Suprapubic skin (tissue), 4 donors: ENCODE results near the gene TTC27. TPM values are rescaled to one million over a fixed set of nuclear protein-coding genes. Genes with fewer than 3 reads are reported as not detected.
"Not testable (repeated sequence)": the region's sequence is repeated elsewhere in the genome, so short reads cannot be mapped to it uniquely, and the experiment has no call there.

Experiments
- DNase-seq, 2 donors: peaks; one replicate each; pipeline ENCODE4 v3.0.0-alpha.2; 2019; ENCODE audit warnings: low spot score in 2 of 2
- H3K27ac ChIP-seq: fragments of 200-600 bp; sonication (generic); one replicate; pipeline ENCODE4 v1.5.1; 2019
- H3K27me3 ChIP-seq: fragments of 200-600 bp; sonication (generic); one replicate; pipeline ENCODE4 v1.5.1; 2019
- H3K36me3 ChIP-seq: fragments of 200-600 bp; sonication (generic); one replicate; pipeline ENCODE4 v1.5.1; 2019
- H3K4me1 ChIP-seq: fragments of 200-600 bp; sonication (generic); one replicate; pipeline ENCODE4 v1.5.1; 2019
- H3K4me3 ChIP-seq: fragments of 200-600 bp; sonication (generic); one replicate; pipeline ENCODE4 v1.5.1; 2019; ENCODE audit warnings: mild to moderate bottlenecking
- H3K9me3 ChIP-seq: fragments of 200-600 bp; sonication (generic); one replicate; pipeline ENCODE4 v1.5.1; 2019
- CTCF ChIP-seq, 2 donors: fragments of 200-600 bp in 1 of 2; fragments of 450-650 bp in 1 of 2; sonication (generic) in 1 of 2; IDR thresholded peaks; one replicate each; pipeline ENCODE4 v1.5.1; 2016 to 2019; ENCODE audit warnings: antibody characterized with exemption in 2 of 2, mild to moderate bottlenecking in 1 of 2, moderate library complexity in 1 of 2
- EP300 ChIP-seq: sonication (generic); formaldehyde crosslinking; IDR thresholded peaks from one replicate; pipeline ENCODE4 v1.6.1; 2017; ENCODE audit warnings: antibody characterized with exemption
- POLR2A ChIP-seq, 2 donors: fragments of 450-650 bp; IDR thresholded peaks; one replicate each; pipeline ENCODE4 v1.6.1; 2017; ENCODE audit warnings: antibody characterized with exemption in 2 of 2, mild to moderate bottlenecking in 2 of 2, moderate library complexity in 2 of 2
- POLR2AphosphoS5 ChIP-seq, 3 donors: sonication (generic); formaldehyde crosslinking; IDR thresholded peaks; one replicate each; pipeline ENCODE4 v1.6.1; 2017; ENCODE audit warnings: antibody characterized with exemption in 3 of 3
- WGBS: methylation state at CpG from one replicate; pipeline ENCODE4 v1.1.5; 2018; 5-methylcytosine and 5-hydroxymethylcytosine counted together
- total RNA-seq, 4 donors: library from RNA; depleted of rRNA; stranded (reverse); fragments of >200 nt; gene quantifications; one replicate each; pipeline ENCODE4 v1.1.0, GENCODE V29; 2016

Gene TTC27
- total RNA-seq, 4 donors from 2014 or later, result 14.0 to 32.7 (median 19.1) TPM

GRCh38 chr2:32626639-32627221, 1.1 kb upstream of the TTC27 start:
- H3K4me3 ChIP-seq, result no peak overlapping the region
- TF ChIP-seq CTCF (IDR thresholded peaks at IDR 0.05) (no peak), POLR2AphosphoS5 (IDR thresholded peaks at IDR 0.05) (no peak), POLR2A (IDR thresholded peaks at IDR 0.05) (no peak), EP300 (no peak)
- DNase-seq, result no peak
- H3K4me1 ChIP-seq, result peaks cover 18% of the 10 kb centered on the region
- H3K27ac ChIP-seq, result no peak overlapping the region
- 62% methylated on average over 13 of the region's 13 CpGs for WGBS
- H3K27me3 ChIP-seq, result no peaks in the 10 kb centered on the region
- H3K9me3 ChIP-seq, result no peaks in the 10 kb centered on the region
- peaks cover 9% of the 10 kb centered on the region for H3K36me3 ChIP-seq

- Histone ChIP-seq H3K9me3 (no peaks in the 10 kb centered on the region), H3K27ac (no peak overlapping the region), H3K27me3 (no peaks in the 10 kb centered on the region), H3K4me3 (peak overlapping the region; percentile 76), H3K36me3 (peaks cover 9% of the 10 kb centered on the region), H3K4me1 (peaks cover 15% of the 10 kb centered on the region)
- peak in 1 of 2 donors; percentile 71 for DNase-seq
- TF ChIP-seq EP300 (no peak), POLR2A (IDR thresholded peaks at IDR 0.05) (no peak), POLR2AphosphoS5 (IDR thresholded peaks at IDR 0.05) (no peak), CTCF (IDR thresholded peaks at IDR 0.05) (peak in 1 of 2 donors; percentile 22)
- 0% methylated on average over 14 of the region's 16 CpGs for WGBS
Observed at GRCh38 chr2:32627441-32627813, 423 bp upstream of the TTC27 start.

- H3K27ac ChIP-seq, result no peak overlapping the region
- DNase-seq, result no peak
- no peak overlapping the region for H3K4me3 ChIP-seq
- no peaks in the 10 kb centered on the region for H3K9me3 ChIP-seq
- 84% methylated on average over 5 of the region's 5 CpGs for WGBS
- peaks cover 12% of the 10 kb centered on the region for H3K4me1 ChIP-seq
- TF ChIP-seq POLR2AphosphoS5 (IDR thresholded peaks at IDR 0.05) (no peak), POLR2A (IDR thresholded peaks at IDR 0.05) (no peak), CTCF (IDR thresholded peaks at IDR 0.05) (no peak), EP300 (no peak)
- H3K36me3 ChIP-seq, result peaks cover 42% of the 10 kb centered on the region
- H3K27me3 ChIP-seq, result no peaks in the 10 kb centered on the region
Observed at GRCh38 chr2:32632089-32632488, 4.2 kb downstream of the TTC27 start.

- peaks cover 52% of the 10 kb centered on the region for H3K36me3 ChIP-seq
- 87% methylated on average over 3 of the region's 3 CpGs for WGBS
- no peak for TF ChIP-seq EP300
- no peak for TF ChIP-seq POLR2A (IDR thresholded peaks at IDR 0.05)
- TF ChIP-seq POLR2AphosphoS5 (IDR thresholded peaks at IDR 0.05), result no peak
- TF ChIP-seq CTCF (IDR thresholded peaks at IDR 0.05), result no peak
Observed at GRCh38 chr2:32633040-32633439, 5.2 kb downstream of the TTC27 start.

GRCh38 chr2:32638548-32638947, 10.7 kb downstream of the TTC27 start:
- 96% methylated on average over 5 of the region's 5 CpGs for WGBS
- not testable (repeated sequence) for H3K9me3 ChIP-seq, H3K27ac ChIP-seq, H3K4me3 ChIP-seq, H3K27me3 ChIP-seq, DNase-seq, H3K4me1 ChIP-seq
- peaks cover 92% of the 10 kb centered on the region for H3K36me3 ChIP-seq

More at GRCh38 chr2:32633040-32633439, 5.2 kb downstream of the TTC27 start:
- Histone ChIP-seq H3K4me3 (no peak overlapping the region), H3K4me1 (peaks cover 10% of the 10 kb centered on the region), H3K27ac (no peak overlapping the region), H3K9me3 (no peaks in the 10 kb centered on the region), H3K27me3 (no peaks in the 10 kb centered on the region)
- no peak for DNase-seq

- Histone ChIP-seq H3K4me3 (no peak overlapping the region), H3K9me3 (no peaks in the 10 kb centered on the region), H3K4me1 (no peaks in the 10 kb centered on the region), H3K36me3 (peaks cover 92% of the 10 kb centered on the region), H3K27ac (no peak overlapping the region), H3K27me3 (no peaks in the 10 kb centered on the region)
- WGBS, result 96% methylated on average over 5 of the region's 5 CpGs
- TF ChIP-seq POLR2A (IDR thresholded peaks at IDR 0.05) (no peak), POLR2AphosphoS5 (IDR thresholded peaks at IDR 0.05) (no peak), EP300 (no peak), CTCF (IDR thresholded peaks at IDR 0.05) (no peak)
- DNase-seq, result no peak
Observed at GRCh38 chr2:32641180-32641579, 13.3 kb downstream of the TTC27 start.
